K562 (cell line): Measurements from ENCODE around the gene CMAS. TPM values are rescaled to one million over a fixed set of nuclear protein-coding genes. Genes with fewer than 3 reads are reported as not detected.

ENCODE experiments used
- ARID3B ChIP-seq: fragments of 250-450 bp; sonication (Bioruptor Pico); IDR thresholded peaks from 2 replicates; pipeline ENCODE4 v1.4.0; 2020; ENCODE audit warnings: borderline replicate concordance
- CEBPB ChIP-seq: fragments of 450-650 bp; IDR thresholded peaks from 2 replicates; pipeline ENCODE4 v1.6.1; 2016; ENCODE audit warnings: missing genetic modification characterization, missing compliant biosample characterization
- ETV1 ChIP-seq: fragments of 450-650 bp; conservative IDR thresholded peaks from 2 replicates; pipeline ENCODE4 v1.6.1; 2016; ENCODE audit warnings: missing genetic modification characterization, control low read depth, low read depth, missing compliant biosample characterization
- EWSR1 ChIP-seq: fragments of 450-650 bp; IDR thresholded peaks from 2 replicates; pipeline ENCODE4 v1.6.1; 2018; ENCODE audit warnings: borderline replicate concordance, mild to moderate bottlenecking, low read depth, moderate library complexity; ENCODE audit not compliant: partially characterized antibody
- HNRNPH1 ChIP-seq: fragments of 200-400 bp; formaldehyde crosslinking; optimal IDR thresholded peaks from 2 replicates; pipeline ENCODE3; 2017; ENCODE audit warnings: low read depth, mild to moderate bottlenecking, low read length, moderate library complexity
- HNRNPK ChIP-seq: fragments of 200-400 bp; formaldehyde crosslinking; IDR thresholded peaks from one replicate; pipeline ENCODE4 v1.6.1; 2018; ENCODE audit warnings: mild to moderate bottlenecking, low read depth, low read length; ENCODE audit not compliant: poor library complexity, severe bottlenecking
- HNRNPL ChIP-seq: fragments of 200-400 bp; formaldehyde crosslinking; IDR thresholded peaks from 2 replicates; pipeline ENCODE4 v1.6.1; 2017; ENCODE audit warnings: low read depth, mild to moderate bottlenecking, low read length
- HOXB6 ChIP-seq: fragments of 250-450 bp; sonication (Bioruptor Pico); IDR thresholded peaks from 2 replicates; pipeline ENCODE4 v1.5.1; 2022; ENCODE audit warnings: mild to moderate bottlenecking, borderline replicate concordance
- JUN ChIP-seq, 2 experiments: sonication (generic) in 1 of 2; formaldehyde crosslinking in 1 of 2; IDR thresholded peaks; 2 replicates each; pipeline versions ENCODE4 v1.6.1 to v1.8.0; 2012 to 2022; ENCODE audit warnings: borderline replicate concordance in 2 of 2, mild to moderate bottlenecking in 2 of 2, improper control_type of control experiment in 1 of 2, low read depth in 1 of 2, low read length in 1 of 2, missing genetic modification reagents in 1 of 2
- MYC ChIP-seq, 2 experiments: fragments of 250-450 bp in 1 of 2; sonication (Bioruptor Pico) in 1 of 2; IDR thresholded peaks; 2 replicates each; pipeline versions ENCODE4 v1.5.1 to v1.6.1; 2012 to 2021; ENCODE audit warnings: low read depth in 2 of 2, borderline replicate concordance in 1 of 2, improper control_type of control experiment in 1 of 2, low read length in 1 of 2, mild to moderate bottlenecking in 1 of 2, moderate library complexity in 1 of 2
- POLR2AphosphoS5 ChIP-seq: IDR thresholded peaks from 2 replicates; pipeline ENCODE4 v1.6.1; 2011; ENCODE audit warnings: mild to moderate bottlenecking, low read depth, low read length, moderate library complexity; ENCODE audit not compliant: control insufficient read depth, insufficient read depth
- TCF3 ChIP-seq: sonication (generic); formaldehyde crosslinking; IDR thresholded peaks from 2 replicates; pipeline ENCODE4 v1.4.0; 2020; ENCODE audit warnings: mild to moderate bottlenecking, missing genetic modification reagents
- XRCC4 ChIP-seq: IDR thresholded peaks from one replicate; pipeline ENCODE4 v1.6.1; 2011; ENCODE audit not compliant: insufficient read depth, insufficient read length; ENCODE audit errors: extremely low read depth
- ZBTB7A ChIP-seq: IDR thresholded peaks from 2 replicates; pipeline ENCODE4 v1.6.1; 2011; ENCODE audit warnings: low read depth, mild to moderate bottlenecking, low read length, moderate library complexity, borderline replicate concordance; ENCODE audit not compliant: control insufficient read depth
- ZNF146 ChIP-seq: IDR thresholded peaks from one replicate; pipeline ENCODE4 v1.6.1; 2018; ENCODE audit warnings: missing compliant biosample characterization; ENCODE audit not compliant: unreplicated experiment
- ZNF197 ChIP-seq: fragments of 200-800 bp; sonication (Bioruptor generic); IDR thresholded peaks from 2 replicates; pipeline ENCODE4 v1.6.1; 2016; ENCODE audit warnings: low read depth, missing genetic modification characterization, missing compliant biosample characterization
- ZNF445 ChIP-seq: fragments of 250-450 bp; sonication (Bioruptor Pico); IDR thresholded peaks from 2 replicates; pipeline ENCODE4 v1.4.0; 2020; ENCODE audit warnings: low read depth, mild to moderate bottlenecking, moderate library complexity
- ZNF785 ChIP-seq: fragments of 250-450 bp; sonication (Bioruptor Pico); IDR thresholded peaks from 2 replicates; pipeline ENCODE4 v1.4.0; 2020; ENCODE audit warnings: mild to moderate bottlenecking
- ZSCAN32 ChIP-seq: fragments of 450-650 bp; formaldehyde crosslinking; IDR thresholded peaks from 2 replicates; pipeline ENCODE4 v1.4.0; 2020; ENCODE audit warnings: mild to moderate bottlenecking, moderate library complexity
- polyA plus RNA-seq, 8 experiments: library from polyadenylated mRNA; depleted of rRNA in 4 of 8; stranded (reverse) in 5 of 8; unstranded in 3 of 8; fragments of >200 nt; fragmentation: Nextera tagmentation in 2 of 8; fragmentation: Illumina TruSeq in 1 of 8; extraction: Ambion mirVana in 2 of 8; extraction: Trizol in 1 of 8; gene quantifications; 2 replicates each; pipeline versions ENCODE4 v1.2.1 to v1.2.3, GENCODE V29; 2011 to 2014; ENCODE audit warnings: inconsistent platforms in 1 of 8, missing spikeins in 1 of 8
- total RNA-seq, 7 experiments: library from RNA; depleted of rRNA in 6 of 7; stranded (reverse); fragments of >200 nt in 6 of 7; fragmentation: Illumina TruSeq in 2 of 7; extraction: Trizol in 2 of 7; gene quantifications; 2 replicates each; pipeline versions ENCODE4 v1.2.1 to v1.2.3, GENCODE V29; 2011 to 2021; ENCODE audit warnings: low replicate concordance in 1 of 7
- TF ChIP-seq, protein P1 (sequence below): fragments of 450-650 bp; IDR thresholded peaks from 2 replicates; pipeline ENCODE4 v1.6.1; 2016; ENCODE audit warnings: mild to moderate bottlenecking
- TF ChIP-seq, protein P2 (sequence below): fragments of 250-450 bp; sonication (Bioruptor Pico); IDR thresholded peaks from 2 replicates; pipeline ENCODE4 v1.5.0; 2022; ENCODE audit warnings: mild to moderate bottlenecking

The CMAS gene
- total and polyA plus RNA-seq, 9 of the 15 experiments (the other 6 are each of a cell fraction or from before 2014, with no cell fraction given): 29.7 to 108 (median 65.3) TPM

DNA sequence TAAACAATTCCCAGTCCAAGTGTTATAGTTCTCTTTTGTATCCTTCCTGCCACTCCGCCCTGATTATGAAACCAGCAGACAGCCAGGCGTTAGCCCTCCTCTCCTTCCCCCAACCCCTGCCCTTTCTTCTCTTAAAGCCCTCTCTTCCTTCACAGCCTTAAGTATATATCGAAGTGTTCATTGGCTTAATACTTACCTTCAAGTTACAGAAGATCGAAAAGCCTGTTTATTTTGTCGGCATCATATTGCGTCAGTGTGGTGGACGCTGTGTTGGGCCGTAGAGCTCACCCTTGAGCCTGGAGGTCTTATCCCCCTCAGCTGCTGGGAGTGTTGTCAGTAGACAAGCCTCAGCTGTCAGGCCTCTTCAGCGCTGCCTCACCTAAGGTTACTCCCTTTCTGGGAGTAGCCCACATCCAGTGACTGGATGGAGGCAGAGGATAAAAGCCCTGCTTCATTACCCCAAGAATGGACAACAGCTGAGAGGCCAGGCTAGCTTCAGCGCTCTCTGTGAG lies 36.2 kb downstream of the CMAS start (continued):
- TF ChIP-seq, protein P1, sequence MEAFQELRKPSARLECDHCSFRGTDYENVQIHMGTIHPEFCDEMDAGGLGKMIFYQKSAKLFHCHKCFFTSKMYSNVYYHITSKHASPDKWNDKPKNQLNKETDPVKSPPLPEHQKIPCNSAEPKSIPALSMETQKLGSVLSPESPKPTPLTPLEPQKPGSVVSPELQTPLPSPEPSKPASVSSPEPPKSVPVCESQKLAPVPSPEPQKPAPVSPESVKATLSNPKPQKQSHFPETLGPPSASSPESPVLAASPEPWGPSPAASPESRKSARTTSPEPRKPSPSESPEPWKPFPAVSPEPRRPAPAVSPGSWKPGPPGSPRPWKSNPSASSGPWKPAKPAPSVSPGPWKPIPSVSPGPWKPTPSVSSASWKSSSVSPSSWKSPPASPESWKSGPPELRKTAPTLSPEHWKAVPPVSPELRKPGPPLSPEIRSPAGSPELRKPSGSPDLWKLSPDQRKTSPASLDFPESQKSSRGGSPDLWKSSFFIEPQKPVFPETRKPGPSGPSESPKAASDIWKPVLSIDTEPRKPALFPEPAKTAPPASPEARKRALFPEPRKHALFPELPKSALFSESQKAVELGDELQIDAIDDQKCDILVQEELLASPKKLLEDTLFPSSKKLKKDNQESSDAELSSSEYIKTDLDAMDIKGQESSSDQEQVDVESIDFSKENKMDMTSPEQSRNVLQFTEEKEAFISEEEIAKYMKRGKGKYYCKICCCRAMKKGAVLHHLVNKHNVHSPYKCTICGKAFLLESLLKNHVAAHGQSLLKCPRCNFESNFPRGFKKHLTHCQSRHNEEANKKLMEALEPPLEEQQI: no peak
- TF ChIP-seq ZBTB7A: peak; percentile 47; the same call in 1 of the 2 replicates
- TF ChIP-seq, protein P2, sequence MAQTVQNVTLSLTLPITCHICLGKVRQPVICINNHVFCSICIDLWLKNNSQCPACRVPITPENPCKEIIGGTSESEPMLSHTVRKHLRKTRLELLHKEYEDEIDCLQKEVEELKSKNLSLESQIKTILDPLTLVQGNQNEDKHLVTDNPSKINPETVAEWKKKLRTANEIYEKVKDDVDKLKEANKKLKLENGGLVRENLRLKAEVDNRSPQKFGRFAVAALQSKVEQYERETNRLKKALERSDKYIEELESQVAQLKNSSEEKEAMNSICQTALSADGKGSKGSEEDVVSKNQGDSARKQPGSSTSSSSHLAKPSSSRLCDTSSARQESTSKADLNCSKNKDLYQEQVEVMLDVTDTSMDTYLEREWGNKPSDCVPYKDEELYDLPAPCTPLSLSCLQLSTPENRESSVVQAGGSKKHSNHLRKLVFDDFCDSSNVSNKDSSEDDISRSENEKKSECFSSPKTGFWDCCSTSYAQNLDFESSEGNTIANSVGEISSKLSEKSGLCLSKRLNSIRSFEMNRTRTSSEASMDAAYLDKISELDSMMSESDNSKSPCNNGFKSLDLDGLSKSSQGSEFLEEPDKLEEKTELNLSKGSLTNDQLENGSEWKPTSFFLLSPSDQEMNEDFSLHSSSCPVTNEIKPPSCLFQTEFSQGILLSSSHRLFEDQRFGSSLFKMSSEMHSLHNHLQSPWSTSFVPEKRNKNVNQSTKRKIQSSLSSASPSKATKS (CRISPR knock-in tag): no peak
- no peak for TF ChIP-seq ZNF785 (CRISPR knock-in tag)
- TF ChIP-seq HNRNPH1: no peak
- TF ChIP-seq XRCC4: no peak
- no peak for TF ChIP-seq HOXB6
- no peak for TF ChIP-seq ZNF445 (CRISPR knock-in tag)
- TF ChIP-seq CEBPB (tag): peak; percentile 66
- no peak for TF ChIP-seq ZSCAN32 (CRISPR knock-in tag)
- TF ChIP-seq EWSR1: no peak
- no peak for TF ChIP-seq ARID3B (CRISPR knock-in tag)
- no peak for TF ChIP-seq MYC (IDR thresholded peaks at IDR 0.05; ENCODE audit: low read depth, low read length)
- TF ChIP-seq MYC (CRISPR knock-in tag; IDR thresholded peaks at IDR 0.05; ENCODE audit: borderline replicate concordance, low read depth): no peak
- TF ChIP-seq ZNF197: no peak
- no peak for TF ChIP-seq JUN (IDR thresholded peaks at IDR 0.05; ENCODE audit: borderline replicate concordance, low read depth, low read length)
- TF ChIP-seq JUN (CRISPR knock-in tag; IDR thresholded peaks at IDR 0.05; ENCODE audit: borderline replicate concordance): no peak
- TF ChIP-seq POLR2AphosphoS5: peak; percentile 67
- TF ChIP-seq HNRNPL: no peak
- peak; percentile 75 for TF ChIP-seq TCF3 (CRISPR knock-in tag)
- TF ChIP-seq HNRNPK: no peak
- no peak for TF ChIP-seq ZNF146 (CRISPR knock-in tag)
- 0 out of 2 replicates have a peak, but pooled peaks have one; percentile 17 for TF ChIP-seq ETV1 (tag)
